G401.6 (cell line): Measurements from ENCODE around the gene DENND1A.

ENCODE experiments used
- FAIRE-seq: peaks from 2 replicates; lab custom pipeline; 2012; peaks lifted over from hg19 to GRCh38; lab: Jason Lieb, UNC

DENND1A gene

GRCh38 chr9:123814496-123814895 lies 115.4 kb downstream of the DENND1A start:
- FAIRE-seq = peak; percentile 15

GRCh38 chr9:123812984-123813383 lies 116.9 kb downstream of the DENND1A start:
- no peak for FAIRE-seq

GRCh38 chr9:123807251-123807650 lies 122.7 kb downstream of the DENND1A start:
- FAIRE-seq = no peak

GRCh38 chr9:123806829-123807228 lies 123.1 kb downstream of the DENND1A start:
- FAIRE-seq = no peak

GRCh38 chr9:123798195-123798594 lies 131.7 kb downstream of the DENND1A start:
- peak; percentile 8 for FAIRE-seq

GRCh38 chr9:123796618-123797484 lies 133.1 kb downstream of the DENND1A start:
- peak; percentile 17 for FAIRE-seq

GRCh38 chr9:123796094-123796493 lies 133.8 kb downstream of the DENND1A start:
- FAIRE-seq = no peak

GRCh38 chr9:123795336-123795735 lies 134.6 kb downstream of the DENND1A start:
- no peak for FAIRE-seq

GRCh38 chr9:123792501-123792900 lies 137.4 kb downstream of the DENND1A start:
- FAIRE-seq = no peak

GRCh38 chr9:123789554-123790292 lies 140.2 kb downstream of the DENND1A start:
- peak; percentile 19 for FAIRE-seq

GRCh38 chr9:123787416-123787815 lies 142.5 kb downstream of the DENND1A start:
- no peak for FAIRE-seq

GRCh38 chr9:123784518-123784917 lies 145.4 kb downstream of the DENND1A start:
- no peak for FAIRE-seq

GRCh38 chr9:123778232-123778902 lies 151.6 kb downstream of the DENND1A start:
- FAIRE-seq = no peak

GRCh38 chr9:123776708-123777537 lies 153.0 kb downstream of the DENND1A start:
- no peak for FAIRE-seq

- no peak for FAIRE-seq
These were observed 154.3 kb downstream of the DENND1A start for GRCh38 chr9:123775289-123776284.

GRCh38 chr9:123773783-123774182 lies 156.1 kb downstream of the DENND1A start:
- no peak for FAIRE-seq

- no peak for FAIRE-seq
These were observed 157.0 kb downstream of the DENND1A start for GRCh38 chr9:123772967-123773366.

GRCh38 chr9:123772374-123772773 lies 157.6 kb downstream of the DENND1A start:
- FAIRE-seq = no peak

GRCh38 chr9:123771690-123772089 lies 158.2 kb downstream of the DENND1A start:
- no peak for FAIRE-seq

GRCh38 chr9:123769719-123770118 lies 160.2 kb downstream of the DENND1A start:
- no peak for FAIRE-seq
